SK-N-MC (cell line): Measurements from ENCODE around the gene FNTB.

ENCODE experiments used
- EZH2 ChIP-seq: fragments of 200-600 bp; sonication (generic); IDR thresholded peaks from one replicate; pipeline ENCODE4 v1.6.1; 2017; ENCODE audit warnings: antibody characterized with exemption
- POLR2AphosphoS5 ChIP-seq: IDR thresholded peaks from 2 replicates; pipeline ENCODE4 v1.6.1; 2012; ENCODE audit warnings: mild to moderate bottlenecking, low read depth, low read length, borderline replicate concordance

- TF ChIP-seq POLR2AphosphoS5 (no peak), EZH2 (no peak)
Measured at GRCh38 chr14:65073605-65074201, 87.0 kb downstream of the FNTB start.
